HG02973 (cell line): ENCODE measurements around the gene CCT6A.
"Not testable (repeated sequence)": the region's sequence is repeated elsewhere in the genome, so short reads cannot be mapped to it uniquely, and the experiment has no call there.

Experiments used
- ATAC-seq: cut with Tn5 transposase; IDR thresholded peaks from one replicate; pipeline ENCODE4 v1.9.1; 2021; ENCODE audit warnings: moderate library complexity; ENCODE audit not compliant: unreplicated experiment

CCT6A gene

DNA sequence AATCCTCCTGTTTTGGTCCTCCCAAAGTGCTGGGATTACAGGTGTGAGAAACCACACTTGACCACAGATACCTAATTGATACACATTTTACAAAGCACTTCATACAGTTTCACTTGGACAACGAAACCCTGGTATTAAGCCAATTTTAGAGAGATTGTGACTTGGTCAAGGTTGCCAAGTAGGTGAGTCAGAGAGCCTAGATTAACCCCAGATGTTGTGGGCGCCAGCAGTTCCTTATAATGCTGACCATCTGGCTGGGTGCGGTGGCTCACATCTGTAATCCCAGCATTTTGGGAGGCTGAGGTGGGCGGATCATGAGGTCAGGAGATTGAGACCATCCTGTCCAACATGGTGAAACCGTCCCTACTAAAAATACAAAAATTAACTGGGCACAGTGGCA is 46.1 kb downstream of the CCT6A start:
- no peak for ATAC-seq

DNA sequence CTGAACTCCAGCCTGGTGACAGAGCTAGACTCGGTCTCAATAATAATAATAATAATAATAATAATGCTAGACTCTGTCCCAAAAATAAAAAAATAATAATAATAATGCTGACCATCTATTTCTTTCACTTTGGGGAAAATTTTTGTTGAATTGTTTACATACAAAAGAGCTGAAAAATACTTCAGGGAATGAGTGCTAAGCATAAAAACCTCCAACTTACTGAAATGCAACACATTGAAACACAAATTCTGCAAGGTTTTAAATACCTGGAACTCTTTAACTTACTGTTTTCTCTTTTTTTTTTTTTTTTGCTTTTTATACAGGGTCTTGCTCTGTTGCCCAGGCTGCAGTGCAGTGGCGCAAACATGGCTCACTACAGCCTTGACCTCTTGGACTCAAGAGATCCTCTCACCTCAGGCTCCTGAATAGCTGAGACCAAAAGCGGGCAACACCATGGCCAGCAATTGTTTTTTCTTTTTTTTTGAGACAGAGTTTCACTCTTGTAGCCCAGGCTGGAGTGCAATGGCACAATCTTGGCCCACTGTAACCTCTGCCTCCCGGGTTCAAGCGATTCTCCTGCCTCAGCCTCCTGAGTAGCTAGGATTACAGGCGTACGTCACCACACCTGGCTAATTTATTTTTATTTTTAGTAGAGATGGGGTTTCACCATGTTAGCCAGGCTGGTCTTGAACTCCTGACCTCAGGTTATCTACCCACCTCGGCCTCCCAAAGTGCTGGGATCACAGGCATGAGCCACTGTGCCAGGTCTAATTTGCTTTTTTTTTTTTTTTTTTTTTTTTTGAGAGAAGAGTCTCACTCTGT is 46.8 kb downstream of the CCT6A start:
- not testable (repeated sequence) for ATAC-seq

DNA sequence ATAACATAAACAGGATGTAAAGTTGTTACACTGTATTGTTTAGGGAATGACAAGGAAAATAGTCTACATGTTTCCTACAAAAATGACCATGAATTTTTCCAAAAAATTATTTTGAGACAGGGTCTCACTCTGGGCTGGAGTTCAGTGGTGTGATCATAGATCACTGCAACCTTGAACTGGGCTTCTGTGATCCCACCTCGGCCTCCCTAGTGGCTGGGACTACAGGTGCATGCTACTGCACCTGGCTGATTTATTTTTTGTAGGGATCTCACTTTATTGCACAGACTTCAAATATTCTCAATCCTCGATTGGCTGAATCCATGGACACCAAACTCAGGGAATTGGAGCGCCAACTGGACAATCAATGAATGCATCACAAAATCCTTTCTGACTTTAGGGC is 48.1 kb downstream of the CCT6A start:
- no peak for ATAC-seq

DNA sequence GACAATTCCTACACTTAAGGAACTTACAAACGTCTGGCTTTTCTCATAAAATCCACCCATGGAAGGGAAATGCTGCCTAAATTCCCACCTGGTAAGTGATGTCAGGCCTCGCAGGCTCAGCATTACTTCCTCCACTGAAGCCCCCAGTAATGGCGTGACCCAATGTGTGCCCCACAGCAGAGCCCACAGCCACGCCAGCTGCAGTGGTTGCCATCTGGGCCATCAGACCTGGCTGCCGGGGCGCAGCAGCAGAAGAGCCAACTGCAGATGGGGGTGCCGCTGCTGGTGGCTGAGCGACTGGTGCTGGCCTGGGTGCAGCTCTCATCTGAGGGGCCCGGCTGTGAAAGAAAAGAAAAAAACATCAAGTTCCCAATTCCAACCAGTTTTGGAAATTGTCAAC is 52.6 kb downstream of the CCT6A start:
- not testable (repeated sequence) for ATAC-seq

DNA sequence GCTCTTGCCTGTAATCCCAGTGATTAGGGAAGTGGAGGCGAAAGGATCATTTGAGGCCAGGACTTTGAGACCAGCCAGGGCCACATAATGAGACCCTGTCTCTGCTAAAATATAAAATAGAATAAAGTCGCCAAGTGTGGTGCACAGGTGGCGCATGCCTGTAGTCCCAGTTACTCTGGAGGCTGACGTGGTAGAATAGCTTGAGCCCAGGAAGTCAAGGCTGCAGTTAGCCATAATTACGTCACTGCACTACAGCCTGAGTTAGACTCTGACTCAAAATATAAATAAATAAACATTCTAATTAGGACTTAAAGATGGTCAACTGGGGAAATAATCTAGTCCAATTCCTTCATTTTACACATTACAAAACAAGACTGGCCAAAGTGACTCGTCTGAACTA is 53.9 kb downstream of the CCT6A start:
- ATAC-seq: peak; percentile 33

DNA sequence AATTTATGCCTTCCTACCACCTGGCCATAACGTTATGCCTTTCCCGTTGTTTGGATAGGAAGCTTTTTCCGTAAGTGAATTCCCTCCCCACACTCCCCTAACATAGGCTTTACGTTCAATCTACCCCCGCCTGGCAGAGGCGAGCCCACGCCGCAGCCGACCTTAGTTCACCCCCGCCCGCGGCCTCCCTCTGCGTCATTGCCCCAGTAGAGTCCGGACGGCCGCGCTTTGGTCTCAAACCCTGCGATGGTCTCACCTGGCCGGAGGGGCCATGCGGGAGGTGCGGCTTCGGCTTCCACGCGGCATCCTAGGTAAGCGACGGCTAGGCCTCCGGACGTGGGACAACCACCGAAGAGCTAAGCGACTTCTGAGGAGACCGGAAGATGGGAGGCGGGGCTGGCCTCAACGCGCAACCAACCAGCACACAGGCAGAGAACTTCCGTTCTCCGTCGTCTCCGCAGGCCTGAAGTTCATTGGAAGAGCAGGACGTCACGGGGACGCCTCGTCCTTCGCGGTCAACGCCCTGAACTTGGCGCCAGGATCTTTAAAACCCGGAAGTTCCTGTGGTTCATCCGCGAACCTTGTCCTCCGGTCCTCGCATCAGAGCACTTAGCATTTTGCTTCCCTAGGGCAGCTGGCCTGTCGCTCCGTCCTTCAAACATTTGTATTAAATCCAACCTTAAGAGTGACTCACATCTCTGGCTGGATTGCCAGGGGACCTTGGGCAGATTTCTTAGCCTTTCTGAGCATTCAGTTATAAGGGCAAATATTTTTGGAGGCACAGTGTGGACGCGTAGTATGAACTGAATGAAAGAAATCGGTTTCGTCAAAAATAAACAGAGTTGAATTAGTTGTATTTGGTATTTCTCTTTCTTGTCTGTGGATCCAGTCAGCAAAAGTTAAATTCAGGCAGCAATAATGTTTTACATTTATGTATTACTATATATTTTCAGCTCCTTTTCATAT is 54.8 kb downstream of the CCT6A start, which contains the start of gene CHCHD2:
Gene CHCHD2 (minus strand): TSS at position 369 of the 966 bp plus-strand sequence. CDS start 63 bp downstream, at position 306.
- ATAC-seq: peak; percentile 98

DNA sequence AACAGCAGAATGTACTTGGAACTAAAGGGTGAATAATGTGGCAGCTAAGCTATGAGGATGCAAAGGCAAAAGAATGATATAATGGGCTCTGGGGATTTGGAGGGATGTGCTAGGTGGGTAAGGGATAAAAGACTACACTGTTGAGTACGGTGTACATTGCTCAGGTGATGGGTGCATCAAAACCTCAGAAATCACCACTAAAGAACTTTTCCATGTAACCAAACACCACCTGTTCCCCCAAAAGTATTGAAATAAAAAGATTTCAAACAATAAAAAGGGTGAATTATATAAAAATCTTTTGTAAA is 56.3 kb downstream of the CCT6A start:
- no peak for ATAC-seq

DNA sequence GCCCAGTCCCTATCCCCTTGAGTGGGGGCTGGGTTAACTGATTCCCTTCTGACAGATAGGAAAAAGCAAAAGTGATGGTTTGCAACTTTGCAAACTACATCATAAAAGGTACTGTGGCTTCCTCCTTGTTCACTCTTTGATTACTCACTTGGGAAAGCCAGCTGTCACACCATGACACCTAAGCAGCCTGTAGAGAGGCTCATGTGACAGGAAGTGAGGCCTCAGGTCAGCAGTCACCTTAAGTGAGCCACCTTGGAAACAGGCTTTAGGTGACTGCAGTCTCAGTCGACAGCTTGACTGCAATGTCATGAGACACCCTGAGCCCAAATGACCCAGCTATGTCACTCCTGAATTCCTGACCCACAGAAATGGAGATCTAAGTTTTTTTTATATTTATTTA is 59.0 kb downstream of the CCT6A start:
- ATAC-seq: no peak

DNA sequence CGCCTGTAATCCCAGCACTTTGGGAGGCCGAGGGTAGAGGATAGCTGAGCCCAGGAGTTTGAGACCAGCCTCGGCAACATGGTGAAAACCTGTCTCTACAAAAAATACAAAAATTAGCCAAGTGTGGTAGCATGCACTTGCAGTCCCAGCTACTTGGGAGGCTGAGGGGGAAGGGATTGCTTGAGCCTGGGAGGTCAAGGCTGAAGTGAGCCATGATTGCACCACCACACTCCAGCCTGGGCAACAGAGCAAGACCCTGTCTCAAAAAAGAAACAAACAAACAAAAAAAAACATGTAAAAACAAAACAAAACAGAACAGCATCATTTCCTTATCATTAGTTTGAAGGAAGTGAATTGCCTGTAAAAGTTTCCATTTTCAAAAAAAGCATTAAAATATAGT is 60.7 kb downstream of the CCT6A start:
- not testable (repeated sequence) for ATAC-seq
